ENCODE data around the gene DOK6. TPM values are rescaled to one million over a fixed set of nuclear protein-coding genes. Genes with fewer than 3 reads are reported as not detected.

Gene DOK6
- total RNA-seq, 6 donors from 2014 or later, result 0.89 to 6.1 (median 1.9) TPM

DNA sequence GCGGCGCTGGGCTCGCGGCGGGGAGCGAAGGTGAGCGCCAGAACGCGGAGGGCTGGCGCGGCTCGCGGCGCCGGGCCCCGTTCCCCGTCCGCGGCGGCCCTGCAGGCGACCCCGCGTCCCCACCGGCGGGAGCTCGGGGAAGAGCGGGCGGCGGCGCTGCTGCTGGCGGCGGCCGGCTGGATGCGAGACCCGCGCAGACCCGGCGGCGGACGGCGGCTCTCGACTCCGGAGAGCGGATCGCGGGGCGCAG, 213 bp downstream of the DOK6 start:
- H3K36me3 ChIP-seq, result no peaks in the 10 kb centered on the region
- 0 to 2% methylated on average over 7 to 13 of the region's 47 CpGs for WGBS, 2 donors
- H3K27ac ChIP-seq, result peak overlapping the region; percentile 15 to 82 (median 60)
- H3K9me3 ChIP-seq, result no peaks in the 10 kb centered on the region
- H3K27me3 ChIP-seq, result peaks cover 0 to 18% (median 6%) of the 10 kb centered on the region in 4 donors
- H3K4me3 ChIP-seq, result peak overlapping the region; percentile 25 to 58 (median 52)
- ATAC-seq (ENCODE audit: low FRiP score in 2 of 2) (peak in 1 of 2 donors; percentile 39), DNase-seq (no peak)
- TF ChIP-seq, protein P1, sequence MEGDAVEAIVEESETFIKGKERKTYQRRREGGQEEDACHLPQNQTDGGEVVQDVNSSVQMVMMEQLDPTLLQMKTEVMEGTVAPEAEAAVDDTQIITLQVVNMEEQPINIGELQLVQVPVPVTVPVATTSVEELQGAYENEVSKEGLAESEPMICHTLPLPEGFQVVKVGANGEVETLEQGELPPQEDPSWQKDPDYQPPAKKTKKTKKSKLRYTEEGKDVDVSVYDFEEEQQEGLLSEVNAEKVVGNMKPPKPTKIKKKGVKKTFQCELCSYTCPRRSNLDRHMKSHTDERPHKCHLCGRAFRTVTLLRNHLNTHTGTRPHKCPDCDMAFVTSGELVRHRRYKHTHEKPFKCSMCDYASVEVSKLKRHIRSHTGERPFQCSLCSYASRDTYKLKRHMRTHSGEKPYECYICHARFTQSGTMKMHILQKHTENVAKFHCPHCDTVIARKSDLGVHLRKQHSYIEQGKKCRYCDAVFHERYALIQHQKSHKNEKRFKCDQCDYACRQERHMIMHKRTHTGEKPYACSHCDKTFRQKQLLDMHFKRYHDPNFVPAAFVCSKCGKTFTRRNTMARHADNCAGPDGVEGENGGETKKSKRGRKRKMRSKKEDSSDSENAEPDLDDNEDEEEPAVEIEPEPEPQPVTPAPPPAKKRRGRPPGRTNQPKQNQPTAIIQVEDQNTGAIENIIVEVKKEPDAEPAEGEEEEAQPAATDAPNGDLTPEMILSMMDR (IDR thresholded peaks at IDR 0.05), result no peak
- TF ChIP-seq POLR2AphosphoS5 (IDR thresholded peaks at IDR 0.05), result no peak
- TF ChIP-seq POLR2A (IDR thresholded peaks at IDR 0.05), result no peak
- no peak for TF ChIP-seq EP300 (IDR thresholded peaks at IDR 0.05)
- peaks cover 0 to 26% (median 9%) of the 10 kb centered on the region in 4 donors for H3K4me1 ChIP-seq

DNA sequence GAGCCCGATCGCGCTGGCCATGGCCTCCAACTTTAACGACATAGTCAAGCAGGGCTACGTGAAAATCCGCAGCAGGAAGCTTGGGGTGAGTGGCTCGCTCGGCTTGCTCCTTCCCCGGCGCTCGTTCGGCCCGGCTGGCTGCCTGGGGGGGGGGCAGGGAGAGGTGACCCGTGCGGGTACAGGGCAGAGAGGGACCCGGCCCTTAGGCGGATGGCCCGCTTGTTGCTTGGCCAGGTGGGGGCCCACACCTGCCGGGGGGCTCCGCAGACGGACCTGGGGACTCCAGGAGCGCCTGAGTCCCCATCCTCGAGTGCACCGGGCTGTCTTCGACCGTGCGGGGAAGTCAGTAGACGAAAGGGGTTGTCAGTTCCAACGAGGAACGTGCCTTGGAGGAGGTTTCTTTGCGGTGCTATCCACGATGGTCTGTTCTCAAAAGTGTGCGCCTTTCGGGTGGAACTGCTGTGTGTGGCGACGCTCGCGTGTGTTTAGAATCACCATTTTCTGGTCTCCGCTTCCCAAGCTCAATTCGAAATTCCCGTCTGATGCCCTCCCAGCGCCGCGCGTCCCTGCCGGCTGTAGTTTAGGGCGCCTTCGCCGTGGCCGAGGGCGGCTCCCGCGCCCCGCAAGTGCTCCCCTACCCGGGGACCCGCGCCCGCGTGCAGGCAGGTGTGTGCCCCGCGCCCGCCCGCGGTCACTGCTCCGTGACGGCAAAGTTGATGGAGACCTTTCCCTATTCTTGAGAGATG, 711 bp downstream of the DOK6 start:
- Histone ChIP-seq H3K36me3 (no peaks in the 10 kb centered on the region), H3K4me3 (peak overlapping the region; percentile 25 to 58 (median 52)), H3K9me3 (no peaks in the 10 kb centered on the region), H3K27me3 (peaks cover 0 to 18% (median 6%) of the 10 kb centered on the region in 4 donors), H3K4me1 (peaks cover 0 to 26% (median 9%) of the 10 kb centered on the region in 4 donors), H3K27ac (peak overlapping the region; percentile 15 to 82 (median 60))
- ATAC-seq (ENCODE audit: low FRiP score in 2 of 2) (peak in 1 of 2 donors; percentile 23), DNase-seq (peak in 1 of 2 donors; percentile 85)
- WGBS, 2 donors, result 0 to 3% methylated on average over 4 to 46 of the region's 66 CpGs
- TF ChIP-seq EP300 (IDR thresholded peaks at IDR 0.05), result no peak
- TF ChIP-seq POLR2AphosphoS5 (IDR thresholded peaks at IDR 0.05), result no peak
- TF ChIP-seq, protein P1 (IDR thresholded peaks at IDR 0.05), result no peak
- no peak for TF ChIP-seq POLR2A (IDR thresholded peaks at IDR 0.05)

DNA sequence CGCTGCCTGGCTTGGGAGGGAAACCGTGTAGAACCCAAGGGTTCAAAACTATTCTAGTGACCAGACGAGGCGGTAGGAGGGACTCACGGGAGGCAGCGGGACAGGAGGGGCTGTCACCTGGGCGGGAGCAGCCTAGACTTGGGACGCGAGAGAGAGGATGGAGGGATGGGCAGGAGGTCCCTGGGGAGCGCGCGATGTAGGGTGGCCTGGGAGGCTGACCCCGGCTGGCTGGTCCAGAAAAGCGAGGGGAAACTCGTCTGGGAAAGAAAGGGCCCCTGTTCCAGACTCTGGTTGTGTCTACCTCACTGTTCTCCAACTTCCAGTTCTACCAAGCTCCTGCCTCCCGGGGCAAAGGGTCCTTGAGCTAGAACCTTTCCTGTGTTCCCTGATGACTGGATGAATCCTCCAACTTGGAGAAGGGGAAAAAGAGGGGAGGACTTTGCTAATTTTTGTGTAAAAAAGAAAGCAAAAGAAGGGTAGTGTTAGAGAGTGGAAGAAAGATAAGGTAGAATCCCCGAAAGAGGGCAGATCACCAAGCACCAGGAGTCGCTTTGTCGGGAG, 1.4 kb downstream of the DOK6 start:
- Histone ChIP-seq H3K36me3 (no peaks in the 10 kb centered on the region), H3K27ac (peak overlapping the region in 3 of 4 donors; percentile 15 to 82 (median 42)), H3K27me3 (peaks cover 0 to 18% (median 6%) of the 10 kb centered on the region in 4 donors), H3K4me3 (peak overlapping the region; percentile 24 to 58 (median 52)), H3K4me1 (peaks cover 0 to 26% (median 9%) of the 10 kb centered on the region in 4 donors), H3K9me3 (no peaks in the 10 kb centered on the region)
- ATAC-seq (ENCODE audit: low FRiP score in 2 of 2) (peak in 1 of 2 donors; percentile 3), DNase-seq (no peak)
- WGBS, 2 donors, result 8 to 13% methylated on average over 17 to 19 of the region's 19 CpGs
- TF ChIP-seq EP300 (IDR thresholded peaks at IDR 0.05) (no peak), POLR2A (IDR thresholded peaks at IDR 0.05) (no peak)
- TF ChIP-seq, protein P1 (IDR thresholded peaks at IDR 0.05), result no peak

DNA sequence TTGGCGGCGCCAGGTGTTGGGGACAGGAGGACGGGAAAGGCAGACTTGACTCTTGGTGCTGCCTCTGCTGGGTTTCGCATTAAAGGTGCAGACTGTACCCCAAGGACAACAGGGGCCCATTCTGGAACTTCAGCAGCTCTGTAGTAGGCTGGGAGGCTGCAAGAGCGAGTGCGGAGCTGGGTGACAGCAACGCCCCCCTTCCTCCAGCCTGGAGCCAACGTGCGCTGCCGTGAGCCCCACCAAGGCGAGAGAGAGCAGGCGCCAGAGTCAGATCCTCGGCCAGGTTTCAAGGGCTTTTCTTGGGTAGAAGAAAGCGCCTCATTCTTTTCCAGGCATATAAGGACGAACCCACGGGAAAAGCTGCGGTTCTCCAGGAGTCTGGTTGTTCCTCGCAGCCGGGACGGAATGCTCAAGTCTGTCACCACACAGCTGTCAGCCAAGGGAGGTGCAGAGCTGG, 1.9 kb downstream of the DOK6 start:
- TF ChIP-seq EP300 (IDR thresholded peaks at IDR 0.05) (no peak), POLR2AphosphoS5 (IDR thresholded peaks at IDR 0.05) (no peak), POLR2A (IDR thresholded peaks at IDR 0.05) (no peak)
- TF ChIP-seq, protein P1 (IDR thresholded peaks at IDR 0.05), result no peak
- Histone ChIP-seq H3K9me3 (no peaks in the 10 kb centered on the region), H3K27ac (no peak overlapping the region), H3K4me3 (peak overlapping the region; percentile 24 to 58 (median 52)), H3K27me3 (peaks cover 0 to 18% (median 6%) of the 10 kb centered on the region in 4 donors), H3K4me1 (peaks cover 0 to 26% (median 9%) of the 10 kb centered on the region in 4 donors), H3K36me3 (no peaks in the 10 kb centered on the region)
- DNase-seq (peak in 1 of 2 donors; percentile 28), ATAC-seq (ENCODE audit: low FRiP score in 2 of 2) (peak in 1 of 2 donors; percentile 54)
- WGBS, 2 donors, result 18 to 27% methylated on average over 9 to 20 of the region's 20 CpGs
